Left forelimb (tissue), 1 donor: ENCODE results near the gene PBX4.
A peak's percentile ranks its signal among the peaks of the same experiment; 100 is the strongest.
"Not testable (repeated sequence)": the region's sequence is repeated elsewhere in the genome, so short reads cannot be mapped to it uniquely, and the experiment has no call there.

ENCODE experiments used
- DNase-seq: peaks from one replicate; pipeline ENCODE4 v3.0.0-alpha.2; 2018; ENCODE audit warnings: low spot score

The PBX4 gene

GRCh38 chr19:19626516-19627472, 8.3 kb upstream of the PBX4 start:
- DNase-seq: peak; percentile 61

- DNase-seq: no peak
These were observed 5.6 kb upstream of the PBX4 start for GRCh38 chr19:19624032-19624570.

- DNase-seq: no peak
These were observed 4.9 kb upstream of the PBX4 start for GRCh38 chr19:19623383-19623782.

GRCh38 chr19:19619849-19620210, 1.3 kb upstream of the PBX4 start:
- DNase-seq: no peak

- DNase-seq: no peak
These were observed 828 bp upstream of the PBX4 start for GRCh38 chr19:19619181-19619848.

- no peak for DNase-seq
These were observed 3.4 kb downstream of the PBX4 start for GRCh38 chr19:19615086-19615485.

- DNase-seq: no peak
These were observed 5.0 kb downstream of the PBX4 start for GRCh38 chr19:19613506-19613905.

- no peak for DNase-seq
These were observed 7.9 kb downstream of the PBX4 start for GRCh38 chr19:19610376-19611202.

GRCh38 chr19:19606686-19607085, 11.8 kb downstream of the PBX4 start:
- not testable (repeated sequence) for DNase-seq

- no peak for DNase-seq
These were observed 12.5 kb downstream of the PBX4 start for GRCh38 chr19:19606021-19606420.

GRCh38 chr19:19602713-19603324, 15.7 kb downstream of the PBX4 start:
- no peak for DNase-seq

- DNase-seq: no peak
These were observed 16.3 kb downstream of the PBX4 start for GRCh38 chr19:19602136-19602712.

GRCh38 chr19:19600793-19601330, 17.6 kb downstream of the PBX4 start:
- DNase-seq: no peak

- not testable (repeated sequence) for DNase-seq
These were observed 19.6 kb downstream of the PBX4 start for GRCh38 chr19:19598728-19599451.

GRCh38 chr19:19597809-19598306, 20.6 kb downstream of the PBX4 start:
- no peak for DNase-seq

- no peak for DNase-seq
These were observed 23.3 kb downstream of the PBX4 start for GRCh38 chr19:19595171-19595701.

GRCh38 chr19:19594381-19594780, 24.1 kb downstream of the PBX4 start:
- no peak for DNase-seq

GRCh38 chr19:19592690-19593089, 25.8 kb downstream of the PBX4 start:
- DNase-seq: no peak

GRCh38 chr19:19591133-19591825, 27.2 kb downstream of the PBX4 start:
- DNase-seq: no peak
